Caco-2 (cell line): Measurements from ENCODE around the gene LRRC45. TPM values are rescaled to one million over a fixed set of nuclear protein-coding genes. Genes with fewer than 3 reads are reported as not detected.

ENCODE experiments used
- BruUV-seq: library from RNA; stranded (reverse); fragments of 400-500 nt; replicated peaks from 2 replicates; lab custom pipeline; 2021; lab: Mats Ljungman, UMichigan
- CTCF ChIA-PET: fragments of 300-600 bp; sonication (Branson Sonifier 250); formaldehyde crosslinking; loops from one replicate; lab custom pipeline; 2022; ENCODE audit warnings: antibody characterized with exemption; lab: Charles Lee
- POLR2A ChIA-PET: fragments of 300-600 bp; sonication (Branson Sonifier 250); formaldehyde crosslinking; loops from one replicate; lab custom pipeline; 2022; ENCODE audit warnings: antibody characterized with exemption; lab: Charles Lee
- DNase-seq, 2 experiments: peaks; one replicate each; pipeline versions ENCODE4 v3.0.0 to v3.0.0-alpha.2; 2020 to 2022
- H3K27me3 ChIP-seq: replicated peaks from 2 replicates; pipeline ENCODE4 v1.6.0; 2011; ENCODE audit warnings: low read length; ENCODE audit not compliant: control insufficient read depth, insufficient read depth
- H3K36me3 ChIP-seq: 2 replicates; pipeline ENCODE4 v1.5.1; 2011; ENCODE audit warnings: low read length; ENCODE audit not compliant: control insufficient read depth, insufficient read depth
- H3K4me1 ChIP-seq: fragments of 250-450 bp; sonication (Bioruptor Pico); 2 replicates; pipeline ENCODE4 v1.5.1; 2020; ENCODE audit warnings: mild to moderate bottlenecking
- H3K4me3 ChIP-seq: 2 replicates; pipeline ENCODE4 v1.5.1; 2011; ENCODE audit warnings: low read depth, mild to moderate bottlenecking, control low read depth, low read length
- H3K9me3 ChIP-seq: fragments of 250-450 bp; sonication (Bioruptor Pico); 2 replicates; pipeline ENCODE4 v1.5.1; 2020; ENCODE audit warnings: mild to moderate bottlenecking, moderate library complexity
- H3K27ac Mint-ChIP-seq: one replicate; pipeline ENCODE4 v1.8.0; 2022; ENCODE audit warnings: mixed read lengths; ENCODE audit not compliant: unreplicated experiment
- H3K27me3 Mint-ChIP-seq: one replicate; pipeline ENCODE4 v1.8.0; 2022; ENCODE audit warnings: mixed read lengths; ENCODE audit not compliant: insufficient read depth, unreplicated experiment
- H3K36me3 Mint-ChIP-seq: one replicate; pipeline ENCODE4 v1.8.0; 2022; ENCODE audit warnings: mild to moderate bottlenecking, mixed read lengths; ENCODE audit not compliant: insufficient read depth, unreplicated experiment
- H3K4me1 Mint-ChIP-seq: one replicate; pipeline ENCODE4 v1.8.0; 2022; ENCODE audit warnings: low read depth, mixed read lengths; ENCODE audit not compliant: unreplicated experiment
- H3K4me3 Mint-ChIP-seq: one replicate; pipeline ENCODE4 v1.8.0; 2022; ENCODE audit warnings: mild to moderate bottlenecking, moderate library complexity, mixed read lengths; ENCODE audit not compliant: unreplicated experiment
- H3K9me3 Mint-ChIP-seq: one replicate; pipeline ENCODE4 v1.8.0; 2022; ENCODE audit warnings: mixed read lengths; ENCODE audit not compliant: unreplicated experiment
- intact Hi-C: fragments of 100-400 bp; cut with micrococcal nuclease; formaldehyde crosslinking; loops from one replicate; pipeline ENCODE4 v1.10.0; 2022; ENCODE audit not compliant: unreplicated experiment
- total RNA-seq: library from RNA; stranded (reverse); gene quantifications from 2 replicates; pipeline ENCODE4 v1.2.3, GENCODE V29; 2022
- TF ChIP-seq, protein P1 (sequence below), 2 experiments: fragments of 200-600 bp in 1 of 2; IDR thresholded peaks; 1 replicate in 1 of 2; 2 replicates in 1 of 2; pipeline versions ENCODE4 v1.5.1 to v1.8.0; 2011 to 2022; ENCODE audit warnings: antibody characterized with exemption in 1 of 2, control low read depth in 1 of 2, inconsistent platforms in 1 of 2, low read depth in 1 of 2, low read length in 1 of 2, mild to moderate bottlenecking in 1 of 2, moderate library complexity in 1 of 2; ENCODE audit not compliant: insufficient read depth in 1 of 2, severe bottlenecking in 1 of 2, unreplicated experiment in 1 of 2

LRRC45 gene
- total RNA-seq, 1 experiment from 2014 or later = 33.2 TPM

DNA sequence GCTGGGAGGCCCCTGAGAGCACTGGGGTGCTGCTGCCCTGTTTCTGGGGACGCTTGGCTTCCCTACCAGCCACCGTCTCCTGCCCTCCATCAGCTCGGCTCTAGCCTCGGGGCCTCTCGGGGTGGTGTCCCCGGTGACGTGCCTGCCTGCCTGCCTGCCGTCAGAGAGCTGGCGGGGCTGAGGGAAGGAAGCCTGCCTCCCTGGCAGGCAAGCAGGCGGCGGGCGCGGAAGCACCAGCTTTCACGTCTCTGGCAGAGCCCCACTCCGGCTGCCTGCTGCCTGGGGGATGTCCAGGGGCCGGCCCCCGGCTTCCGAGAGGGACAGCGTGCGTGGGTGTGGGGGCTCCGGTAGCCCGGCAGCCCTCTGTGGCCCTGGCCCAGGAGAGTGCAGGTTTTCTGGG lies 9.8 kb upstream of the LRRC45 start:
- H3K4me1 ChIP-seq = 0 out of 2 replicates have a peak, but pooled peaks cover 4% of the 10 kb centered on the region
- ChIA-PET POLR2A (no interaction called here), CTCF (no interaction called here)
- no peaks in the 10 kb centered on the region for H3K9me3 ChIP-seq
- Mint-ChIP-seq H3K4me1 (no peaks in the 10 kb centered on the region), H3K4me3 (no peak overlapping the region), H3K9me3 (no peaks in the 10 kb centered on the region), H3K36me3 (peaks cover 25% of the 10 kb centered on the region), H3K27ac (peak overlapping the region; percentile 55), H3K27me3 (no peaks in the 10 kb centered on the region)
- H3K27me3 ChIP-seq = no peaks in the 10 kb centered on the region
- DNase-seq = no peak
- intact Hi-C loops = no loop called here
- no TSS peak for BruUV-seq
- no peaks in the 10 kb centered on the region for H3K36me3 ChIP-seq
- H3K4me3 ChIP-seq = no peak overlapping the region
- TF ChIP-seq, protein P1, sequence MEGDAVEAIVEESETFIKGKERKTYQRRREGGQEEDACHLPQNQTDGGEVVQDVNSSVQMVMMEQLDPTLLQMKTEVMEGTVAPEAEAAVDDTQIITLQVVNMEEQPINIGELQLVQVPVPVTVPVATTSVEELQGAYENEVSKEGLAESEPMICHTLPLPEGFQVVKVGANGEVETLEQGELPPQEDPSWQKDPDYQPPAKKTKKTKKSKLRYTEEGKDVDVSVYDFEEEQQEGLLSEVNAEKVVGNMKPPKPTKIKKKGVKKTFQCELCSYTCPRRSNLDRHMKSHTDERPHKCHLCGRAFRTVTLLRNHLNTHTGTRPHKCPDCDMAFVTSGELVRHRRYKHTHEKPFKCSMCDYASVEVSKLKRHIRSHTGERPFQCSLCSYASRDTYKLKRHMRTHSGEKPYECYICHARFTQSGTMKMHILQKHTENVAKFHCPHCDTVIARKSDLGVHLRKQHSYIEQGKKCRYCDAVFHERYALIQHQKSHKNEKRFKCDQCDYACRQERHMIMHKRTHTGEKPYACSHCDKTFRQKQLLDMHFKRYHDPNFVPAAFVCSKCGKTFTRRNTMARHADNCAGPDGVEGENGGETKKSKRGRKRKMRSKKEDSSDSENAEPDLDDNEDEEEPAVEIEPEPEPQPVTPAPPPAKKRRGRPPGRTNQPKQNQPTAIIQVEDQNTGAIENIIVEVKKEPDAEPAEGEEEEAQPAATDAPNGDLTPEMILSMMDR (IDR thresholded peaks at IDR 0.05; ENCODE audit: insufficient read depth in 1 of 2, low read depth in 1 of 2, low read length in 1 of 2, severe bottlenecking in 1 of 2, unreplicated experiment in 1 of 2) = no peak

DNA sequence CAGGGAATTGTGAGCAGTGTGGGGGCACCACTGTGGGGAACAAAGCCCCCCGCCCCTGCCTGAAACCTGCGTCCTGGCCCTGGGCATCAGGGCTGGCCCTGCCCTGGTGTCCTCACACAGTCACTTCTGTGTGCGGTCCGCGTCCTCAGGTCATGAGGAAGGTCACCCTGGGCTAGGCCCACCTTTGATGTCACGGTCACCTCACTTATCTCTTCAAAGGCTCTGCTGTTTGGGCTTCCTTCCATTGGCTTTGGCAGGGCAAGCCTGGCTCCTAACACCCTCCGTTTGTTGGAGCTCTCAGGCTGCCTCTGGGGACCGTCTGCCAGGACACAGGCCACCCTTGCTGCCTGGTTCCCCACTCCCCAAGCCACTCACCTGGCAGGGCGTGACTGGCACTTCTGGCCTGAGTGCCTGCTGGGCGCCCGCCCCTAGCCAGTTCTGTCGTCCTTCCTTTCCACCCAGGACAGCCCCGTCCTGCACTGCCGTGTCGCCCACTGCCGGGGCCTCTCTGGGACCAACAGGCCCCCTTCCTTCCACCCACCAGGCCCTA lies 9.3 kb upstream of the LRRC45 start:
- Histone ChIP-seq H3K4me1 (0 out of 2 replicates have a peak, but pooled peaks cover 4% of the 10 kb centered on the region), H3K9me3 (no peaks in the 10 kb centered on the region), H3K27me3 (no peaks in the 10 kb centered on the region), H3K4me3 (no peak overlapping the region), H3K36me3 (no peaks in the 10 kb centered on the region; the same call in 1 of the 2 replicates)
- no TSS peak for BruUV-seq
- H3K9me3 Mint-ChIP-seq = no peaks in the 10 kb centered on the region
- H3K4me3 Mint-ChIP-seq = no peak overlapping the region
- intact Hi-C loops = no loop called here
- DNase-seq = no peak
- TF ChIP-seq, protein P1 (IDR thresholded peaks at IDR 0.05; ENCODE audit: insufficient read depth in 1 of 2, low read depth in 1 of 2, low read length in 1 of 2, severe bottlenecking in 1 of 2, unreplicated experiment in 1 of 2) = no peak
- no peaks in the 10 kb centered on the region for H3K27me3 Mint-ChIP-seq
- H3K27ac Mint-ChIP-seq = no peak overlapping the region
- ChIA-PET POLR2A (no interaction called here), CTCF (no interaction called here)
- no peaks in the 10 kb centered on the region for H3K4me1 Mint-ChIP-seq
- peaks cover 28% of the 10 kb centered on the region for H3K36me3 Mint-ChIP-seq

DNA sequence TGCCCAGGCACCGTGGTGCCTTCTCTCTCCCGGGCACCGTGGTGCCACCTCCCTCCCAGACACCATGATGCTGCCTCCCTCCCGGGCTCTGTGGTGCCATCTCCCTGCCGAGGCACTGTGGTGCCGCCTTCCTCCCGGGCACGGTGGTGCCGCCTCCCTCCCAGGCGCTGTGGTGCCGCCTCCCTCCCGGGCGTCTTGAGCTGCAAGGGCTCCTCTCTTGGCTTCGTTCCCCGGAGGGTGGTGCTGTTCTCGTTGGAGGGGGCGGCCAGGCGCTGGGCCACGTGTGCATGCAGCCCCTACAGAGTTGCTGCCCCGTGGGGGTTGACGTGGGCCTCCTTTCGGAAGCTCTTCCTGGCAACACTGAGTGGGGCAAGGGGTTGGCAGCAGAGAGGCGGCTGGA lies 8.7 kb upstream of the LRRC45 start:
- Mint-ChIP-seq H3K36me3 (peaks cover 31% of the 10 kb centered on the region), H3K9me3 (no peaks in the 10 kb centered on the region), H3K4me1 (no peaks in the 10 kb centered on the region), H3K27me3 (no peaks in the 10 kb centered on the region), H3K4me3 (no peak overlapping the region), H3K27ac (no peak overlapping the region)
- TF ChIP-seq, protein P1 (IDR thresholded peaks at IDR 0.05; ENCODE audit: insufficient read depth in 1 of 2, low read depth in 1 of 2, low read length in 1 of 2, severe bottlenecking in 1 of 2, unreplicated experiment in 1 of 2) = no peak
- Histone ChIP-seq H3K36me3 (no peaks in the 10 kb centered on the region; the same call in 1 of the 2 replicates), H3K4me3 (no peak overlapping the region), H3K9me3 (no peaks in the 10 kb centered on the region), H3K27me3 (no peaks in the 10 kb centered on the region), H3K4me1 (0 out of 2 replicates have a peak, but pooled peaks cover 4% of the 10 kb centered on the region)
- ChIA-PET POLR2A (no interaction called here), CTCF (no interaction called here)
- no peak for DNase-seq
- BruUV-seq = no TSS peak
- intact Hi-C loops = no loop called here
